Prostate gland (tissue), 2 donors: Measurements from ENCODE around the gene NKAIN4. TPM values are rescaled to one million over a fixed set of nuclear protein-coding genes. Genes with fewer than 3 reads are reported as not detected.

Experiments
- DNase-seq: peaks from one replicate; pipeline ENCODE4 v3.0.0-alpha.2; 2019; ENCODE audit warnings: low spot score
- H3K27ac ChIP-seq, 2 donors: fragments of 200-600 bp; sonication (generic); 2 replicates each; pipeline ENCODE4 v1.5.1; 2017 to 2019
- H3K27me3 ChIP-seq: fragments of 200-600 bp; sonication (generic); replicated peaks from 2 replicates; pipeline ENCODE4 v1.5.1; 2019; ENCODE audit not compliant: insufficient read depth
- H3K36me3 ChIP-seq, 2 donors: fragments of 200-600 bp; sonication (generic); 1 replicate in 1 of 2; 2 replicates in 1 of 2; pipeline versions ENCODE4 v1.5.1 to v1.8.1; 2017 to 2019
- H3K4me1 ChIP-seq: fragments of 200-600 bp; sonication (generic); replicated peaks from 2 replicates; pipeline ENCODE4 v1.5.1; 2019
- H3K4me3 ChIP-seq, 2 donors: fragments of 200-600 bp; sonication (generic); 2 replicates each; pipeline ENCODE4 v1.5.1; 2017 to 2019
- H3K9me3 ChIP-seq: fragments of 200-600 bp; sonication (generic); 2 replicates; pipeline ENCODE4 v1.5.1; 2017
- CTCF ChIP-seq, 4 experiments: fragments of 200-600 bp in 2 of 4; fragments of 450-650 bp in 2 of 4; sonication (generic) in 2 of 4; IDR thresholded peaks; 1 replicate in 3 of 4; 2 replicates in 1 of 4; pipeline ENCODE4 v1.5.1; 2016 to 2019; ENCODE audit warnings: antibody characterized with exemption in 4 of 4, mild to moderate bottlenecking in 2 of 4, moderate library complexity in 2 of 4
- POLR2A ChIP-seq: fragments of 450-650 bp; IDR thresholded peaks from one replicate; pipeline ENCODE4 v1.6.1; 2016; ENCODE audit warnings: antibody characterized with exemption, mild to moderate bottlenecking
- POLR2AphosphoS5 ChIP-seq: sonication (generic); formaldehyde crosslinking; IDR thresholded peaks from one replicate; pipeline ENCODE4 v1.6.1; 2017; ENCODE audit warnings: antibody characterized with exemption
- WGBS: methylation state at CpG from one replicate; pipeline ENCODE4 v1.1.5; 2018; 5-methylcytosine and 5-hydroxymethylcytosine counted together
- intact Hi-C: fragments of 100-400 bp; cut with DNase I; formaldehyde crosslinking; loops from one replicate; pipeline ENCODE4 v1.14.2; 2022
- total RNA-seq, 2 donors: library from RNA; depleted of rRNA; stranded (reverse); fragments of >200 nt; gene quantifications; one replicate each; pipeline ENCODE4 v1.1.0, GENCODE V29; 2016

NKAIN4 gene
- total RNA-seq, 2 donors from 2014 or later: 1.2 TPM; not detected in 1

- Histone ChIP-seq H3K4me3 (no peak overlapping the region), H3K9me3 (no peaks in the 10 kb centered on the region), H3K27me3 (no peaks in the 10 kb centered on the region), H3K36me3 (peaks cover 4 to 10% of the 10 kb centered on the region in 2 donors), H3K27ac (no peak overlapping the region), H3K4me1 (no peaks in the 10 kb centered on the region)
- 92% methylated on average over 17 of the region's 17 CpGs for WGBS
- DNase-seq: no peak
- no peak for TF ChIP-seq POLR2A
- no peak for TF ChIP-seq POLR2AphosphoS5
- TF ChIP-seq CTCF (IDR thresholded peaks at IDR 0.05): no peak
- intact Hi-C loops: no loop called here
Observed at GRCh38 chr20:63282946-63283345, 28.7 kb upstream of the NKAIN4 start.

- no peak for TF ChIP-seq POLR2A
- TF ChIP-seq CTCF (IDR thresholded peaks at IDR 0.05): no peak
- TF ChIP-seq POLR2AphosphoS5: no peak
Observed at GRCh38 chr20:63281742-63282665, 27.7 kb upstream of the NKAIN4 start.

GRCh38 chr20:63280929-63281545, 26.8 kb upstream of the NKAIN4 start:
- no peak overlapping the region for H3K27ac ChIP-seq
- H3K36me3 ChIP-seq: peaks cover 10 to 13% of the 10 kb centered on the region in 2 donors
- no peaks in the 10 kb centered on the region for H3K4me1 ChIP-seq
- 72% methylated on average over 16 of the region's 19 CpGs for WGBS
- intact Hi-C loops: no loop called here
- H3K4me3 ChIP-seq: no peak overlapping the region
- no peaks in the 10 kb centered on the region for H3K9me3 ChIP-seq
- TF ChIP-seq POLR2A (no peak), CTCF (IDR thresholded peaks at IDR 0.05) (no peak), POLR2AphosphoS5 (no peak)
- no peak for DNase-seq
- H3K27me3 ChIP-seq: no peaks in the 10 kb centered on the region

More at GRCh38 chr20:63281742-63282665, 27.7 kb upstream of the NKAIN4 start:
- WGBS: 92% methylated on average over 36 of the region's 38 CpGs
- no peak overlapping the region for H3K27ac ChIP-seq
- H3K4me1 ChIP-seq: no peaks in the 10 kb centered on the region
- H3K4me3 ChIP-seq: no peak overlapping the region
- H3K36me3 ChIP-seq: peaks cover 4 to 10% of the 10 kb centered on the region in 2 donors
- intact Hi-C loops: no loop called here
- H3K9me3 ChIP-seq: no peaks in the 10 kb centered on the region
- DNase-seq: no peak
- H3K27me3 ChIP-seq: no peaks in the 10 kb centered on the region

- H3K4me3 ChIP-seq: no peak overlapping the region
- WGBS: 88% methylated on average over 6 of the region's 6 CpGs
- TF ChIP-seq CTCF (IDR thresholded peaks at IDR 0.05) (no peak), POLR2AphosphoS5 (no peak), POLR2A (no peak)
- peaks cover 10 to 15% of the 10 kb centered on the region in 2 donors for H3K36me3 ChIP-seq
- no peaks in the 10 kb centered on the region for H3K4me1 ChIP-seq
- no peaks in the 10 kb centered on the region for H3K9me3 ChIP-seq
- intact Hi-C loops: no loop called here
- no peaks in the 10 kb centered on the region for H3K27me3 ChIP-seq
- no peak overlapping the region for H3K27ac ChIP-seq
- DNase-seq: no peak
Observed at GRCh38 chr20:63280371-63280770, 26.1 kb upstream of the NKAIN4 start.
